Peyer's patch (tissue), 4 donors: Measurements from ENCODE around the gene RAB7A.

Source experiments
- CTCF ChIP-seq, 6 experiments: fragments of 450-650 bp in 4 of 6; fragments of 200-600 bp in 2 of 6; sonication (generic) in 1 of 6; IDR thresholded peaks; one replicate each; pipeline ENCODE4 v1.5.1; 2017 to 2019; ENCODE audit warnings: antibody characterized with exemption in 6 of 6, mild to moderate bottlenecking in 3 of 6, moderate library complexity in 1 of 6
- POLR2A ChIP-seq, 2 donors: fragments of 450-650 bp; IDR thresholded peaks; one replicate each; pipeline ENCODE4 v1.5.1; 2017; ENCODE audit warnings: antibody characterized with exemption in 2 of 2, mild to moderate bottlenecking in 2 of 2, moderate library complexity in 2 of 2

GRCh38 chr3:128803307-128803706, 77.3 kb downstream of the RAB7A start:
- TF ChIP-seq POLR2A (IDR thresholded peaks at IDR 0.05) (no peak), CTCF (IDR thresholded peaks at IDR 0.05) (no peak)
